ENCODE data around the gene RASSF7.

Gene RASSF7

GRCh38 chr11:551596-551995 lies 9.2 kb upstream of the RASSF7 start:
- no peak for DNase-seq (ENCODE audit: low spot score)

GRCh38 chr11:553083-553987 lies 7.4 kb upstream of the RASSF7 start:
- no peak for DNase-seq (ENCODE audit: low spot score)

GRCh38 chr11:553988-554340 lies 6.8 kb upstream of the RASSF7 start:
- DNase-seq (ENCODE audit: low spot score), result no peak

GRCh38 chr11:554428-555226 lies 6.1 kb upstream of the RASSF7 start:
- no peak for DNase-seq (ENCODE audit: low spot score)

- DNase-seq (ENCODE audit: low spot score), result no peak
These were observed 5.5 kb upstream of the RASSF7 start for GRCh38 chr11:555227-555779.

GRCh38 chr11:555780-556661 lies 4.7 kb upstream of the RASSF7 start:
- DNase-seq (ENCODE audit: low spot score), result no peak

GRCh38 chr11:556662-557256 lies 4.0 kb upstream of the RASSF7 start:
- DNase-seq (ENCODE audit: low spot score), result no peak

- no peak for DNase-seq (ENCODE audit: low spot score)
These were observed 3.2 kb upstream of the RASSF7 start for GRCh38 chr11:557328-558132.

GRCh38 chr11:558503-558902 lies 2.3 kb upstream of the RASSF7 start:
- DNase-seq (ENCODE audit: low spot score), result no peak

GRCh38 chr11:559020-559620 lies 1.6 kb upstream of the RASSF7 start:
- no peak for DNase-seq (ENCODE audit: low spot score)

- no peak for DNase-seq (ENCODE audit: low spot score)
These were observed 962 bp upstream of the RASSF7 start for GRCh38 chr11:559712-560304.

GRCh38 chr11:561148-562003 lies 606 bp downstream of the RASSF7 start:
- no peak for DNase-seq (ENCODE audit: low spot score)

GRCh38 chr11:562046-562645 lies 1.4 kb downstream of the RASSF7 start:
- no peak for DNase-seq (ENCODE audit: low spot score)

- DNase-seq (ENCODE audit: low spot score), result no peak
These were observed 2.5 kb downstream of the RASSF7 start for GRCh38 chr11:563066-563811.

GRCh38 chr11:563812-564578 lies 3.2 kb downstream of the RASSF7 start:
- no peak for DNase-seq (ENCODE audit: low spot score)

- DNase-seq (ENCODE audit: low spot score), result no peak
These were observed 5.2 kb downstream of the RASSF7 start for GRCh38 chr11:565921-566509.
